Measurements from ENCODE around the gene RGL3. TPM values are rescaled to one million over a fixed set of nuclear protein-coding genes. Genes with fewer than 3 reads are reported as not detected.
A peak's percentile ranks its signal among the peaks of the same experiment; 100 is the strongest.

Gene RGL3
- total RNA-seq, 1 experiment from 2014 or later = 65.9 TPM

DNA sequence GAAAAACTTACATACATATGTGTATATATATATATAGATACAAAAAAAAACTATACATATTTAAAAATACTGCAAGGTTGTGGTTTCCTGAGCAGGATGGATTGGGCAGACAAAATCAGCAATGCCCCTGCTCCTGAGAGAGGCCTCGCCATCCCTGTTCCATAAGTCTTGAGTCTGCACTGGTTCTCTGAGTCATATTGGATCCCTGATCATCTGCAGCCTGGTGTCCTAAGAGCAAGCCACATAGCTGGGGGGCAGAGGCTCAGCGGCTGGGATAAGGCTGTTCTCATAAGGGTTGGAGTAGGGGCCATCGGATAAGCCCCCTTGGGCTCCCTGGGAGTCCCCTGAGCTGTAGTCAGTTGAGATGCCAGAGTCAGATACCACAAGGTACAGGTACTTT is 41.4 kb downstream of the RGL3 start:
- Histone ChIP-seq H3K4me2 (ENCODE audit: insufficient read depth, insufficient read length, low read length) (no peak overlapping the region), H3K4ac (ENCODE audit: low read depth, low read length) (no peak overlapping the region), H3K4me1 (ENCODE audit: insufficient read depth, low read length) (no peaks in the 10 kb centered on the region), H3K9me3 (ENCODE audit: control insufficient read depth, low read depth, low read length) (no peaks in the 10 kb centered on the region), H3K79me1 (ENCODE audit: insufficient read depth, low read depth, low read length, poor library complexity, severe bottlenecking) (no peaks in the 10 kb centered on the region), H3K56ac (ENCODE audit: insufficient read length, low read depth, low read length) (no peak overlapping the region), H3K23ac (ENCODE audit: insufficient read length, low read depth, low read length) (no peak overlapping the region), H3K14ac (ENCODE audit: insufficient read depth, low read length) (no peak overlapping the region), H2BK5ac (ENCODE audit: insufficient read length, low read length) (no peak overlapping the region), H3K79me2 (ENCODE audit: insufficient read depth, low read length) (no peaks in the 10 kb centered on the region), H4K5ac (ENCODE audit: insufficient read length, low read depth, low read length) (no peak overlapping the region), H3K27me3 (ENCODE audit: insufficient read depth, low read length) (no peaks in the 10 kb centered on the region), H2BK12ac (ENCODE audit: insufficient read length, low read depth, low read length) (no peak overlapping the region), H3K18ac (ENCODE audit: insufficient read length, low read depth, low read length) (no peak overlapping the region), H2BK120ac (ENCODE audit: low read depth, low read length, poor library complexity, severe bottlenecking) (no peak overlapping the region), H4K8ac (replicated peaks; ENCODE audit: insufficient read length, low read depth, low read length) (no peak overlapping the region), H4K20me1 (ENCODE audit: control insufficient read depth, insufficient read depth, insufficient read length) (peaks cover 4% of the 10 kb centered on the region), H3T11ph (ENCODE audit: low read length) (no peak overlapping the region), H3K27ac (ENCODE audit: insufficient read length, low read depth, low read length) (no peak overlapping the region), H2AK5ac (ENCODE audit: insufficient read length, low read length) (no peak overlapping the region), H2AFZ (ENCODE audit: low read length) (no peak overlapping the region), H3K9ac (ENCODE audit: extremely low read depth, insufficient read length, low read length) (no peak overlapping the region), H2BK15ac (ENCODE audit: low read depth, low read length) (no peak overlapping the region), H4K91ac (ENCODE audit: insufficient read length, low read depth, low read length) (no peak overlapping the region), H3K23me2 (ENCODE audit: insufficient read length, low read depth, low read length, poor library complexity, severe bottlenecking) (peaks cover 8% of the 10 kb centered on the region), H2BK20ac (ENCODE audit: low read depth, low read length, poor library complexity, severe bottlenecking) (no peak overlapping the region)
- Mint-ChIP-seq H3K27me3 (ENCODE audit: low read depth) (peaks cover 2% of the 10 kb centered on the region; the same call in 1 of the 2 replicates), H3K4me3 (no peak overlapping the region), H3K9me3 (no peaks in the 10 kb centered on the region), H3K27ac (0 out of 7 replicates have a peak overlapping the region, but pooled peaks of 1 of the 3 experiments have one; percentile 44), H3K4me1 (peaks cover 15 to 35% of the 10 kb centered on the region in 2 experiments), H3K36me3 (ENCODE audit: insufficient read depth in 1 of 3, low read depth in 3 of 3) (peaks cover 4 to 19% (median 18%) of the 10 kb centered on the region in 3 experiments; a peak in 6 of 7 replicates)
- WGBS (ENCODE audit: extremely low coverage, insufficient read length, low lambda C conversion rate) = no CpG with 5 or more reads among the region's 3 CpGs
- no peak for DNase-seq
- TF ChIP-seq, protein P1, sequence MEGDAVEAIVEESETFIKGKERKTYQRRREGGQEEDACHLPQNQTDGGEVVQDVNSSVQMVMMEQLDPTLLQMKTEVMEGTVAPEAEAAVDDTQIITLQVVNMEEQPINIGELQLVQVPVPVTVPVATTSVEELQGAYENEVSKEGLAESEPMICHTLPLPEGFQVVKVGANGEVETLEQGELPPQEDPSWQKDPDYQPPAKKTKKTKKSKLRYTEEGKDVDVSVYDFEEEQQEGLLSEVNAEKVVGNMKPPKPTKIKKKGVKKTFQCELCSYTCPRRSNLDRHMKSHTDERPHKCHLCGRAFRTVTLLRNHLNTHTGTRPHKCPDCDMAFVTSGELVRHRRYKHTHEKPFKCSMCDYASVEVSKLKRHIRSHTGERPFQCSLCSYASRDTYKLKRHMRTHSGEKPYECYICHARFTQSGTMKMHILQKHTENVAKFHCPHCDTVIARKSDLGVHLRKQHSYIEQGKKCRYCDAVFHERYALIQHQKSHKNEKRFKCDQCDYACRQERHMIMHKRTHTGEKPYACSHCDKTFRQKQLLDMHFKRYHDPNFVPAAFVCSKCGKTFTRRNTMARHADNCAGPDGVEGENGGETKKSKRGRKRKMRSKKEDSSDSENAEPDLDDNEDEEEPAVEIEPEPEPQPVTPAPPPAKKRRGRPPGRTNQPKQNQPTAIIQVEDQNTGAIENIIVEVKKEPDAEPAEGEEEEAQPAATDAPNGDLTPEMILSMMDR (conservative IDR thresholded peaks at IDR 0.05) = no peak

All from H9 (cell line).